WTC11 (cell line): ENCODE results near the gene ARHGAP35. TPM values are rescaled to one million over a fixed set of nuclear protein-coding genes. Genes with fewer than 3 reads are reported as not detected.

Experiments used
- ATAC-seq: fragments of 200-7000 bp; cut with Tn5 transposase; 2 replicates; pipeline ENCODE4 v1.10.0; 2021; ENCODE audit warnings: mild to moderate bottlenecking, moderate library complexity
- CTCF ChIA-PET: fragments of 300-600 bp; sonication (Branson Sonifier 250); formaldehyde crosslinking; loops from one replicate; lab custom pipeline; 2021; ENCODE audit warnings: antibody characterized with exemption; lab: Charles Lee
- POLR2A ChIA-PET: fragments of 350-600 bp; sonication (Branson Sonifier 250); formaldehyde crosslinking; loops from one replicate; lab custom pipeline; 2021; ENCODE audit warnings: antibody characterized with exemption; lab: Charles Lee
- DNase-seq: peaks from one replicate; pipeline ENCODE4 v3.0.0; 2021; ENCODE audit warnings: low spot score
- H3K27ac Mint-ChIP-seq: 2 replicates; pipeline ENCODE4 v1.8.0; 2021; ENCODE audit warnings: mixed read lengths
- H3K27me3 Mint-ChIP-seq: 2 replicates; pipeline ENCODE4 v1.8.0; 2021; ENCODE audit warnings: low read depth, mild to moderate bottlenecking, moderate library complexity, mixed read lengths
- H3K36me3 Mint-ChIP-seq: 2 replicates; pipeline ENCODE4 v1.8.0; 2021; ENCODE audit warnings: mixed read lengths
- H3K4me1 Mint-ChIP-seq: 2 replicates; pipeline ENCODE4 v1.8.0; 2022; ENCODE audit warnings: mixed read lengths
- H3K4me3 Mint-ChIP-seq: 2 replicates; pipeline ENCODE4 v1.8.0; 2021; ENCODE audit warnings: mild to moderate bottlenecking, moderate library complexity, mixed read lengths
- H3K9me3 Mint-ChIP-seq: 2 replicates; pipeline ENCODE4 v1.8.0; 2021; ENCODE audit warnings: mixed read lengths
- AR ChIP-seq: fragments of 250-450 bp; sonication (Bioruptor Pico); IDR thresholded peaks from 2 replicates; pipeline ENCODE4 v1.9.0; 2021; ENCODE audit warnings: mild to moderate bottlenecking
- ATF3 ChIP-seq: sonication (generic); formaldehyde crosslinking; conservative IDR thresholded peaks from 2 replicates; pipeline ENCODE4 v1.8.1; 2022; ENCODE audit warnings: mild to moderate bottlenecking, missing genetic modification reagents
- E2F5 ChIP-seq: sonication (generic); formaldehyde crosslinking; IDR thresholded peaks from 2 replicates; pipeline ENCODE4 v1.8.1; 2022; ENCODE audit warnings: mild to moderate bottlenecking, moderate library complexity, missing genetic modification reagents
- ELF4 ChIP-seq: sonication (generic); formaldehyde crosslinking; IDR thresholded peaks from 2 replicates; pipeline ENCODE4 v1.8.1; 2022; ENCODE audit warnings: low read depth, mild to moderate bottlenecking, moderate library complexity, missing genetic modification reagents
- FOXJ3 ChIP-seq: sonication (generic); formaldehyde crosslinking; IDR thresholded peaks from 2 replicates; pipeline ENCODE4 v1.9.0; 2021; ENCODE audit warnings: missing genetic modification reagents, mild to moderate bottlenecking, borderline replicate concordance
- IRF2 ChIP-seq: sonication (generic); formaldehyde crosslinking; IDR thresholded peaks from 2 replicates; pipeline ENCODE4 v1.8.0; 2022; ENCODE audit warnings: low read depth, missing genetic modification reagents, borderline replicate concordance
- JUN ChIP-seq: sonication (generic); formaldehyde crosslinking; IDR thresholded peaks from 2 replicates; pipeline ENCODE4 v1.8.0; 2023; ENCODE audit warnings: mild to moderate bottlenecking, missing genetic modification reagents
- NFATC4 ChIP-seq: fragments of 250-450 bp; sonication (Bioruptor Pico); IDR thresholded peaks from 2 replicates; pipeline ENCODE4 v1.9.0; 2021; ENCODE audit warnings: mild to moderate bottlenecking
- NR2C2 ChIP-seq: sonication (generic); formaldehyde crosslinking; IDR thresholded peaks from 2 replicates; pipeline ENCODE4 v1.8.0; 2022; ENCODE audit warnings: mild to moderate bottlenecking, missing genetic modification reagents
- PRRX2 ChIP-seq: fragments of 250-450 bp; sonication (Bioruptor Pico); IDR thresholded peaks from 2 replicates; pipeline ENCODE4 v1.8.0; 2021; ENCODE audit warnings: mild to moderate bottlenecking
- RORB ChIP-seq: fragments of 250-450 bp; sonication (Bioruptor Pico); IDR thresholded peaks from 2 replicates; pipeline ENCODE4 v1.9.0; 2021; ENCODE audit warnings: mild to moderate bottlenecking
- TP53 ChIP-seq: sonication (generic); formaldehyde crosslinking; IDR thresholded peaks from 2 replicates; pipeline ENCODE4 v1.8.1; 2023; ENCODE audit warnings: mild to moderate bottlenecking, missing genetic modification reagents
- ZNF121 ChIP-seq: sonication (generic); formaldehyde crosslinking; IDR thresholded peaks from 2 replicates; pipeline ENCODE4 v1.8.0; 2023; ENCODE audit warnings: missing genetic modification reagents
- total RNA-seq: library from RNA; stranded (reverse); gene quantifications from 3 replicates; pipeline ENCODE4 v1.2.3, GENCODE V29; 2021
- TF ChIP-seq, protein P1 (sequence below): sonication (generic); formaldehyde crosslinking; IDR thresholded peaks from 2 replicates; pipeline ENCODE4 v1.8.1; 2023; ENCODE audit warnings: mild to moderate bottlenecking, moderate library complexity, missing genetic modification reagents
- TF ChIP-seq, protein P2 (sequence below): fragments of 250-450 bp; sonication (Bioruptor Pico); IDR thresholded peaks from 2 replicates; pipeline ENCODE4 v2.1.2; 2022; ENCODE audit warnings: mild to moderate bottlenecking, moderate library complexity
- TF ChIP-seq, protein P3 (sequence below): sonication (generic); formaldehyde crosslinking; IDR thresholded peaks from 2 replicates; pipeline ENCODE4 v1.8.1; 2023; ENCODE audit warnings: mild to moderate bottlenecking, missing genetic modification reagents, moderate library complexity
- TF ChIP-seq, protein P4 (sequence below): sonication (generic); formaldehyde crosslinking; conservative IDR thresholded peaks from 2 replicates; pipeline ENCODE4 v1.8.1; 2023; ENCODE audit warnings: mild to moderate bottlenecking, low read depth, missing genetic modification reagents, moderate library complexity

ARHGAP35 gene
- total RNA-seq, 1 experiment from 2014 or later, result 56.3 TPM

- ATAC-seq (no peak), DNase-seq (no peak)
- no peaks in the 10 kb centered on the region for H3K27me3 Mint-ChIP-seq
- TF ChIP-seq ZNF121 (CRISPR knock-in tag) (no peak), FOXJ3 (CRISPR knock-in tag) (no peak), IRF2 (CRISPR knock-in tag) (no peak), PRRX2 (no peak), RORB (CRISPR knock-in tag) (no peak), NR2C2 (CRISPR knock-in tag) (no peak), ATF3 (CRISPR knock-in tag) (no peak), JUN (no peak), E2F5 (CRISPR knock-in tag) (no peak), TP53 (CRISPR knock-in tag) (no peak), ELF4 (CRISPR knock-in tag) (no peak), AR (no peak), NFATC4 (CRISPR knock-in tag) (no peak)
- TF ChIP-seq, protein P1, sequence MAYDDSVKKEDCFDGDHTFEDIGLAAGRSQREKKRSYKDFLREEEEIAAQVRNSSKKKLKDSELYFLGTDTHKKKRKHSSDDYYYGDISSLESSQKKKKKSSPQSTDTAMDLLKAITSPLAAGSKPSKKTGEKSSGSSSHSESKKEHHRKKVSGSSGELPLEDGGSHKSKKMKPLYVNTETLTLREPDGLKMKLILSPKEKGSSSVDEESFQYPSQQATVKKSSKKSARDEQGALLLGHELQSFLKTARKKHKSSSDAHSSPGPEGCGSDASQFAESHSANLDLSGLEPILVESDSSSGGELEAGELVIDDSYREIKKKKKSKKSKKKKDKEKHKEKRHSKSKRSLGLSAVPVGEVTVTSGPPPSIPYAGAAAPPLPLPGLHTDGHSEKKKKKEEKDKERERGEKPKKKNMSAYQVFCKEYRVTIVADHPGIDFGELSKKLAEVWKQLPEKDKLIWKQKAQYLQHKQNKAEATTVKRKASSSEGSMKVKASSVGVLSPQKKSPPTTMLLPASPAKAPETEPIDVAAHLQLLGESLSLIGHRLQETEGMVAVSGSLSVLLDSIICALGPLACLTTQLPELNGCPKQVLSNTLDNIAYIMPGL (CRISPR knock-in tag), result no peak
- TF ChIP-seq, protein P2, sequence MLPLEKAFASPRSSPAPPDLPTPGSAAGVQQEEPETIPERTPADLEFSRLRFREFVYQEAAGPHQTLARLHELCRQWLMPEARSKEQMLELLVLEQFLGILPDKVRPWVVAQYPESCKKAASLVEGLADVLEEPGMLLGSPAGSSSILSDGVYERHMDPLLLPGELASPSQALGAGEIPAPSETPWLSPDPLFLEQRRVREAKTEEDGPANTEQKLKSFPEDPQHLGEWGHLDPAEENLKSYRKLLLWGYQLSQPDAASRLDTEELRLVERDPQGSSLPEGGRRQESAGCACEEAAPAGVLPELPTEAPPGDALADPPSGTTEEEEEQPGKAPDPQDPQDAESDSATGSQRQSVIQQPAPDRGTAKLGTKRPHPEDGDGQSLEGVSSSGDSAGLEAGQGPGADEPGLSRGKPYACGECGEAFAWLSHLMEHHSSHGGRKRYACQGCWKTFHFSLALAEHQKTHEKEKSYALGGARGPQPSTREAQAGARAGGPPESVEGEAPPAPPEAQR (CRISPR knock-in tag), result no peak
- TF ChIP-seq, protein P3, sequence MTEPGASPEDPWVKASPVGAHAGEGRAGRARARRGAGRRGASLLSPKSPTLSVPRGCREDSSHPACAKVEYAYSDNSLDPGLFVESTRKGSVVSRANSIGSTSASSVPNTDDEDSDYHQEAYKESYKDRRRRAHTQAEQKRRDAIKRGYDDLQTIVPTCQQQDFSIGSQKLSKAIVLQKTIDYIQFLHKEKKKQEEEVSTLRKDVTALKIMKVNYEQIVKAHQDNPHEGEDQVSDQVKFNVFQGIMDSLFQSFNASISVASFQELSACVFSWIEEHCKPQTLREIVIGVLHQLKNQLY (CRISPR knock-in tag), result no peak
- TF ChIP-seq, protein P4, sequence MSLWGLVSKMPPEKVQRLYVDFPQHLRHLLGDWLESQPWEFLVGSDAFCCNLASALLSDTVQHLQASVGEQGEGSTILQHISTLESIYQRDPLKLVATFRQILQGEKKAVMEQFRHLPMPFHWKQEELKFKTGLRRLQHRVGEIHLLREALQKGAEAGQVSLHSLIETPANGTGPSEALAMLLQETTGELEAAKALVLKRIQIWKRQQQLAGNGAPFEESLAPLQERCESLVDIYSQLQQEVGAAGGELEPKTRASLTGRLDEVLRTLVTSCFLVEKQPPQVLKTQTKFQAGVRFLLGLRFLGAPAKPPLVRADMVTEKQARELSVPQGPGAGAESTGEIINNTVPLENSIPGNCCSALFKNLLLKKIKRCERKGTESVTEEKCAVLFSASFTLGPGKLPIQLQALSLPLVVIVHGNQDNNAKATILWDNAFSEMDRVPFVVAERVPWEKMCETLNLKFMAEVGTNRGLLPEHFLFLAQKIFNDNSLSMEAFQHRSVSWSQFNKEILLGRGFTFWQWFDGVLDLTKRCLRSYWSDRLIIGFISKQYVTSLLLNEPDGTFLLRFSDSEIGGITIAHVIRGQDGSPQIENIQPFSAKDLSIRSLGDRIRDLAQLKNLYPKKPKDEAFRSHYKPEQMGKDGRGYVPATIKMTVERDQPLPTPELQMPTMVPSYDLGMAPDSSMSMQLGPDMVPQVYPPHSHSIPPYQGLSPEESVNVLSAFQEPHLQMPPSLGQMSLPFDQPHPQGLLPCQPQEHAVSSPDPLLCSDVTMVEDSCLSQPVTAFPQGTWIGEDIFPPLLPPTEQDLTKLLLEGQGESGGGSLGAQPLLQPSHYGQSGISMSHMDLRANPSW (CRISPR knock-in tag), result no peak
- ChIA-PET POLR2A (no interaction called here), CTCF (interaction anchor here (1.0 to 1.3 kb wide), 4 partner anchors 10 to 124 kb away, joined by 3 to 7 read pairs (median 4); no protein-coding TSS in a partner anchor)
- no peaks in the 10 kb centered on the region for H3K36me3 Mint-ChIP-seq
- peak overlapping the region; percentile 50 for H3K27ac Mint-ChIP-seq
- H3K9me3 Mint-ChIP-seq, result no peaks in the 10 kb centered on the region
- peak overlapping the region; percentile 4; the same call in 1 of the 2 replicates for H3K4me3 Mint-ChIP-seq
- H3K4me1 Mint-ChIP-seq, result peaks cover 11% of the 10 kb centered on the region
These were observed 5.8 kb downstream of the ARHGAP35 start for GRCh38 chr19:46866407-46867136.
